Natural killer cell (primary cell): ENCODE results near the gene NOL4L. TPM values are rescaled to one million over a fixed set of nuclear protein-coding genes. Genes with fewer than 3 reads are reported as not detected.

Experiments used
- ATAC-seq, 3 donors: fragments of 150-1000 bp in 2 of 3; fragments of 200-7000 bp in 1 of 3; cut with Tn5 transposase; 1 replicate in 1 of 3; 2 replicates in 2 of 3; pipeline ENCODE4 v1.10.0; 2021; ENCODE audit warnings: mild to moderate bottlenecking in 2 of 3, moderate library complexity in 2 of 3
- DNase-seq, 2 donors: peaks; one replicate each; pipeline versions ENCODE4 v3.0.0 to v3.0.0-alpha.2; 2013 to 2021; ENCODE audit warnings: mixed read lengths in 1 of 2
- H3K27ac ChIP-seq: one replicate; pipeline ENCODE4 v1.5.1; 2013; ENCODE audit warnings: mild to moderate bottlenecking, low read length
- H3K27me3 ChIP-seq: one replicate; pipeline ENCODE4 v1.6.1; 2013; ENCODE audit warnings: low read length; ENCODE audit not compliant: control insufficient read depth, insufficient read depth
- H3K36me3 ChIP-seq: one replicate; pipeline ENCODE4 v1.6.1; 2013; ENCODE audit warnings: low read length; ENCODE audit not compliant: control insufficient read depth, insufficient read depth
- H3K4me1 ChIP-seq: one replicate; pipeline ENCODE4 v1.6.1; 2013; ENCODE audit warnings: low read length; ENCODE audit not compliant: control insufficient read depth, insufficient read depth
- H3K4me3 ChIP-seq: one replicate; pipeline ENCODE4 v1.5.1; 2013; ENCODE audit warnings: low read length
- H3K9me3 ChIP-seq: one replicate; pipeline ENCODE4 v1.6.1; 2013; ENCODE audit warnings: low read length; ENCODE audit not compliant: control insufficient read depth, insufficient read depth
- H3K27ac Mint-ChIP-seq, 2 donors: one replicate each; pipeline ENCODE4 v1.8.0; 2022; ENCODE audit warnings: mild to moderate bottlenecking in 2 of 2, mixed read lengths in 2 of 2, moderate library complexity in 1 of 2
- H3K27me3 Mint-ChIP-seq, 2 donors: one replicate each; pipeline ENCODE4 v1.8.0; 2022; ENCODE audit warnings: low read depth in 2 of 2, mixed read lengths in 2 of 2
- H3K36me3 Mint-ChIP-seq: one replicate; pipeline ENCODE4 v1.8.0; 2022; ENCODE audit warnings: mixed read lengths
- H3K4me1 Mint-ChIP-seq, 2 donors: one replicate each; pipeline ENCODE4 v1.8.0; 2022; ENCODE audit warnings: mixed read lengths in 2 of 2
- H3K4me3 Mint-ChIP-seq: one replicate; pipeline ENCODE4 v1.8.0; 2022; ENCODE audit warnings: mild to moderate bottlenecking, moderate library complexity, mixed read lengths
- H3K9me3 Mint-ChIP-seq, 2 donors: one replicate each; pipeline ENCODE4 v1.8.0; 2022; ENCODE audit warnings: mixed read lengths in 2 of 2
- WGBS: methylation state at CpG from one replicate; pipeline ENCODE4 v1.1.7; 2013; ENCODE audit warnings: missing lambda C conversion rate; ENCODE audit not compliant: insufficient coverage; 5-methylcytosine and 5-hydroxymethylcytosine counted together
- intact Hi-C: fragments of 100-400 bp; cut with micrococcal nuclease; formaldehyde crosslinking; loops from one replicate; pipeline ENCODE4 v1.14.2; 2022
- total RNA-seq, 4 donors: library from RNA; stranded (reverse); fragments of 120-200 nt in 1 of 4; gene quantifications; one replicate each; pipeline versions ENCODE4 v1.2.3 to v1.2.4, GENCODE V29; 2013 to 2022
- TF ChIP-seq, protein P1 (sequence below): fragments of 200-600 bp; IDR thresholded peaks from one replicate; pipeline ENCODE4 v1.8.0; 2022; ENCODE audit warnings: antibody characterized with exemption

NOL4L gene
- total RNA-seq, 3 donors from 2014 or later (not counting 1 experiment from before 2014, with no cell fraction given): 101 to 136 (median 114) TPM

DNA sequence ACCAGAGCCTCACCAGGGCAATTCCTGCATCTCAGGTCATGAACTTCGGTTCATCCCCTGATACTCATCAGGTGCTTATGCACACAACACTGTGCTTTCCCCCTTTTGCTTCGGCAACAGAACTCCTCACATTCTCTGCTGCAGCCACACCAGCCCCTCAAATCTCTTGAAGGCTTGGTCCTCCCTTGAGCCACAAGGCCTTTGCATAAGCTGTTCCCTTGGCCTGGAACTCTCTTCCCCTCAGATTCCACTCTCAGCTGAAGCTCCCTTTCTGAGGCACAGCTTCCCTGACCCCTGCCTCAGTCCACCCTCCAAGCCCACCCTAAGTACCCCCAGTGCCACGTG lies 76.4 kb downstream of the NOL4L start:
- 72% methylated on average over 3 of the region's 3 CpGs for WGBS

DNA sequence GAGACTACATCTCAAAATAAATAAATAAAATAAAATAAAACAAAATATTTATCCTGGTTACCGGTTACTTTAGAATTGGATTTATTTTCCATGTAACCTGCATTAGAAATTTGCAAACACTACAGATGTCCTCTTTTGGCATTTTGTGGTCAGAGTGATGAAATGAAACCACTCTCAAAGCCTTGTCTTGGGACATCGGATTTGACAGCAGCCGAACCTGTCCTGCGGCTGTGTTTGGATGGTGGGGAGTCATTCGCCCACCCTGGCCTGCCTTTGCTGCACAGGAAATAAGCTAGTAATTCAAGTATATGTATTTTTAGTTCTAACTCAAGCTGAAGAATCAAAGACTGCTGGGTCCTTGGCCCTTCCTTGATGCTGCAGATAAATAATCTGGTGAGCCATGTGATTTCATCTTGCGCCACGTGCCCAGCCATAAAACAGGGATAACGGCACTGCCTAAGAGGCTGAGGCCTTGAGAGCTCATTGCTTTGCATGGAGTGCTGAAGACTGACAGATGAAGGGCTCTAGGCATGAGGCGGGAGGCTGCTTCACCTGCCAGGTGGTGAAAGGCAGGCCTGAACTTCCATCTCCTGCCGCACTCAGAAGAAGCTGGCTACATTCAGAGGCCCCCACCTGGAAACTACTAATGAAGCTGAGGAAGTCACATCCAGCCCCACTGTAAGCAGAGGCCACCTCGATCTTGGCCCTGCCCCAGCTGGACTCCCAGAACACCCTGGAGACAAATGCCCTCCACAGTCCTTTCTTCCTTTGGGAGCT lies 76.9 kb downstream of the NOL4L start:
- H3K9me3 Mint-ChIP-seq: no peaks in the 10 kb centered on the region
- DNase-seq: no peak
- no peaks in the 10 kb centered on the region for H3K9me3 ChIP-seq
- H3K4me3 Mint-ChIP-seq: peak overlapping the region; percentile 86
- H3K27ac Mint-ChIP-seq: peak overlapping the region; percentile 93
- no peaks in the 10 kb centered on the region for H3K36me3 Mint-ChIP-seq
- peaks cover 5% of the 10 kb centered on the region for H3K36me3 ChIP-seq
- H3K27me3 Mint-ChIP-seq: no peaks in the 10 kb centered on the region
- no peak for ATAC-seq
- peaks cover 66% of the 10 kb centered on the region for H3K4me1 ChIP-seq
- TF ChIP-seq, protein P1, sequence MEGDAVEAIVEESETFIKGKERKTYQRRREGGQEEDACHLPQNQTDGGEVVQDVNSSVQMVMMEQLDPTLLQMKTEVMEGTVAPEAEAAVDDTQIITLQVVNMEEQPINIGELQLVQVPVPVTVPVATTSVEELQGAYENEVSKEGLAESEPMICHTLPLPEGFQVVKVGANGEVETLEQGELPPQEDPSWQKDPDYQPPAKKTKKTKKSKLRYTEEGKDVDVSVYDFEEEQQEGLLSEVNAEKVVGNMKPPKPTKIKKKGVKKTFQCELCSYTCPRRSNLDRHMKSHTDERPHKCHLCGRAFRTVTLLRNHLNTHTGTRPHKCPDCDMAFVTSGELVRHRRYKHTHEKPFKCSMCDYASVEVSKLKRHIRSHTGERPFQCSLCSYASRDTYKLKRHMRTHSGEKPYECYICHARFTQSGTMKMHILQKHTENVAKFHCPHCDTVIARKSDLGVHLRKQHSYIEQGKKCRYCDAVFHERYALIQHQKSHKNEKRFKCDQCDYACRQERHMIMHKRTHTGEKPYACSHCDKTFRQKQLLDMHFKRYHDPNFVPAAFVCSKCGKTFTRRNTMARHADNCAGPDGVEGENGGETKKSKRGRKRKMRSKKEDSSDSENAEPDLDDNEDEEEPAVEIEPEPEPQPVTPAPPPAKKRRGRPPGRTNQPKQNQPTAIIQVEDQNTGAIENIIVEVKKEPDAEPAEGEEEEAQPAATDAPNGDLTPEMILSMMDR: no peak
- intact Hi-C loops: no loop called here
- H3K4me1 Mint-ChIP-seq: peaks cover 49 to 80% of the 10 kb centered on the region in 2 donors
- 53% methylated on average over 10 of the region's 11 CpGs for WGBS
- no peak overlapping the region for H3K4me3 ChIP-seq
- peak overlapping the region; percentile 79 for H3K27ac ChIP-seq
- no peaks in the 10 kb centered on the region for H3K27me3 ChIP-seq

More for the DNA sequence above, 76.4 kb downstream of the NOL4L start:
- intact Hi-C loops: loop anchor here (1.0 kb wide), 1 partner anchor 24 kb away; no protein-coding TSS in a partner anchor
- Mint-ChIP-seq H3K4me1 (peaks cover 53 to 81% of the 10 kb centered on the region in 2 donors), H3K27me3 (no peaks in the 10 kb centered on the region), H3K36me3 (no peaks in the 10 kb centered on the region), H3K9me3 (no peaks in the 10 kb centered on the region), H3K27ac (peak overlapping the region; percentile 93), H3K4me3 (peak overlapping the region; percentile 86)
- H3K9me3 ChIP-seq: no peaks in the 10 kb centered on the region
- H3K4me1 ChIP-seq: peaks cover 70% of the 10 kb centered on the region
- H3K4me3 ChIP-seq: no peak overlapping the region
- DNase-seq (no peak), ATAC-seq (no peak)
- H3K27ac ChIP-seq: peak overlapping the region; percentile 79
- no peaks in the 10 kb centered on the region for H3K27me3 ChIP-seq
- peaks cover 5% of the 10 kb centered on the region for H3K36me3 ChIP-seq
- TF ChIP-seq, protein P1: no peak

DNA sequence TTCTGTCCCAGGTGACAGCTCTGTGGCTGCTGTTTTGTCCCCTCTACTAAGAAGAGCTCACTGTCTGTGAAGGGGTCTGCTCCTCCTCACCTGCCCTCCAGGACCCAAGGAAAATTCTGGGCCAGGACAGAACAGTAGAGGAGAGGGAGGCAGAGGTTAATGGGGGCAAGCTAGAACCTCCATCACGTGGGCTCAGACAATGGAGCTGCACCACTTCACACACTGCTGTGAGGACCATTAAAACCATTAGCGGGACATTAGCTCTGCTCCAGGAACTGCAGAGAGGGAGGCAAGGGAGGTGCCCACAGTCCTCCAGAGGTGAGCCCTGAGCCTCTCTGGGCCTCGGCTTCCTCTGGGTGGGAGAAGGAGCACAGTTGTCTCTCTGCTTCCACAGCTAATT lies 78.4 kb downstream of the NOL4L start:
- peaks cover 5% of the 10 kb centered on the region for H3K36me3 ChIP-seq
- H3K27me3 Mint-ChIP-seq: no peaks in the 10 kb centered on the region
- no peaks in the 10 kb centered on the region for H3K9me3 ChIP-seq
- no peak for DNase-seq
- WGBS: 80% methylated on average over 3 of the region's 3 CpGs
- H3K27ac ChIP-seq: peak overlapping the region; percentile 15
- H3K4me3 ChIP-seq: no peak overlapping the region
- H3K36me3 Mint-ChIP-seq: no peaks in the 10 kb centered on the region
- TF ChIP-seq, protein P1: no peak
- H3K4me1 ChIP-seq: peaks cover 56% of the 10 kb centered on the region
- ATAC-seq: no peak
- H3K27ac Mint-ChIP-seq: peak overlapping the region; percentile 79 to 81
- no peaks in the 10 kb centered on the region for H3K9me3 Mint-ChIP-seq
- intact Hi-C loops: no loop called here
- no peak overlapping the region for H3K4me3 Mint-ChIP-seq
- no peaks in the 10 kb centered on the region for H3K27me3 ChIP-seq
- peaks cover 40 to 72% of the 10 kb centered on the region in 2 donors for H3K4me1 Mint-ChIP-seq
